ENCODE data around the gene PBX4. TPM values are rescaled to one million over a fixed set of nuclear protein-coding genes. Genes with fewer than 3 reads are reported as not detected.

PBX4 gene
- total and polyA plus RNA-seq, 10 donors = 4.4 to 17.8 (median 9.7) TPM

- WGBS, 5 donors = 61 to 77% (median 66%) methylated on average over 19 to 23 of the region's 23 CpGs
- Histone ChIP-seq H3K4me1 (peaks cover 0 to 5% (median 0%) of the 10 kb centered on the region in 6 donors), H3K27me3 (replicated peaks in 1 of 7) (peaks cover 0 to 70% (median 11%) of the 10 kb centered on the region in 7 donors), H3K9me3 (peaks cover 0 to 5% (median 0%) of the 10 kb centered on the region in 8 donors), H3K27ac (no peak overlapping the region), H3K4me3 (no peak overlapping the region), H3K36me3 (no peaks in the 10 kb centered on the region)
- TF ChIP-seq POLR2A (IDR thresholded peaks at IDR 0.05) (no peak), CTCF (IDR thresholded peaks at IDR 0.05 in 8 of 11, conservative IDR thresholded peaks at IDR 0.05 in 3 of 11) (no peak), POLR2AphosphoS5 (IDR thresholded peaks at IDR 0.05) (no peak)
- intact Hi-C loops (cut with DNase I; ENCODE audit: low total_unique reads) = no loop called here
- DNase-seq = no peak
Observed at GRCh38 chr19:19549804-19550464, 68.6 kb downstream of the PBX4 start.

- DNase-seq = no peak
- H3K9me3 ChIP-seq = peaks cover 0 to 5% (median 0%) of the 10 kb centered on the region in 8 donors
- 38 to 55% (median 49%) methylated on average over 13 of the region's 13 CpGs for WGBS, 5 donors
- no peaks in the 10 kb centered on the region for H3K36me3 ChIP-seq
- no peak for TF ChIP-seq POLR2AphosphoS5 (IDR thresholded peaks at IDR 0.05)
- intact Hi-C loops (cut with DNase I; ENCODE audit: low total_unique reads) = no loop called here
- peaks cover 0 to 71% (median 11%) of the 10 kb centered on the region in 7 donors for H3K27me3 ChIP-seq (replicated peaks in 1 of 7)
- H3K4me1 ChIP-seq = no peaks in the 10 kb centered on the region
- H3K4me3 ChIP-seq = no peak overlapping the region
- H3K27ac ChIP-seq = no peak overlapping the region
Observed at GRCh38 chr19:19548915-19549759, 69.3 kb downstream of the PBX4 start.

- no peak overlapping the region for H3K27ac ChIP-seq
- intact Hi-C loops (cut with DNase I; ENCODE audit: low total_unique reads) = no loop called here
- H3K4me3 ChIP-seq = no peak overlapping the region
- DNase-seq = no peak
- H3K4me1 ChIP-seq = peaks cover 0 to 5% (median 0%) of the 10 kb centered on the region in 6 donors
- TF ChIP-seq POLR2AphosphoS5 (IDR thresholded peaks at IDR 0.05) (no peak), CTCF (IDR thresholded peaks at IDR 0.05 in 8 of 11, conservative IDR thresholded peaks at IDR 0.05 in 3 of 11) (no peak), POLR2A (IDR thresholded peaks at IDR 0.05) (no peak)
- peaks cover 0 to 5% (median 0%) of the 10 kb centered on the region in 8 donors for H3K9me3 ChIP-seq
- peaks cover 0 to 80% (median 17%) of the 10 kb centered on the region in 7 donors for H3K27me3 ChIP-seq (replicated peaks in 1 of 7)
- WGBS, 5 donors = 75 to 82% (median 77%) methylated on average over 6 to 15 of the region's 15 CpGs
- no peaks in the 10 kb centered on the region for H3K36me3 ChIP-seq
Observed at GRCh38 chr19:19547674-19548336, 70.7 kb downstream of the PBX4 start.

GRCh38 chr19:19546751-19547162 is 71.7 kb downstream of the PBX4 start:
- Histone ChIP-seq H3K9me3 (peaks cover 0 to 5% (median 0%) of the 10 kb centered on the region in 8 donors), H3K27ac (no peak overlapping the region), H3K4me3 (no peak overlapping the region), H3K4me1 (peaks cover 0 to 13% (median 1%) of the 10 kb centered on the region in 6 donors), H3K27me3 (replicated peaks in 1 of 7) (peaks cover 0 to 90% (median 24%) of the 10 kb centered on the region in 7 donors), H3K36me3 (no peaks in the 10 kb centered on the region)
- DNase-seq = no peak
- TF ChIP-seq POLR2A (IDR thresholded peaks at IDR 0.05) (no peak), CTCF (IDR thresholded peaks at IDR 0.05 in 8 of 11, conservative IDR thresholded peaks at IDR 0.05 in 3 of 11) (no peak), POLR2AphosphoS5 (IDR thresholded peaks at IDR 0.05) (no peak)
- intact Hi-C loops (cut with DNase I; ENCODE audit: low total_unique reads) = no loop called here
- WGBS, 5 donors = 71 to 87% (median 77%) methylated on average over 4 to 19 of the region's 19 CpGs
